ENCODE measurements around the gene PSMB1.

The PSMB1 gene

GRCh38 chr6:170552765-170553533 is at the start of gene PSMB1:
PSMB1 (minus strand) TSS chr6:170553307; CDS start chr6:170553242, 65 bp downstream.
- in situ Hi-C loops (cut with HindIII; ENCODE audit: low pct_unique_long_range_greater_than_20kb, low sequenced_read_pairs) = no loop called here
- TF ChIP-seq JUND (IDR thresholded peaks at IDR 0.05; ENCODE audit: low read depth) = no peak
- peak; percentile 15 to 93 for DNase-seq (ENCODE audit: low read depth in 1 of 2, low spot score in 1 of 2)

DNA sequence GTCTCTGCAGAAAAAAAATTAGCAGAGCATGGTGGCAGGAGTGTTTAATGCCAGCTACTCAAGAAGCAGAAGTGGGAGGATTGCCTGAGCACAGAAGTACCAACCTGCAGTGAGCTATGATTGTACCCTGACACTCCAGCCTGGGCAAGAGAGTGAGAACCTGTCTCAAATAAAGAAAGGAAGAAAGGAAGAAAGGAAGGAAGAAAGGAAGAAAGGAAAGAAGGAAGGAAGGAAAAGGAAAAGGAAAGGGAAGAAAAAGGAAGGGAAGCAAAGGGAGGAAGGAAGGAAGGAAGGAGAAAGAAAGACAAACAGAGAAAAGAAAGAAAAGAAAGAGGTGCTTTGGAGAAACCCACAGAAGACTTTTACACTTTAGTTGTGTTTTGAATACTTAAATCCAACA is 44.2 kb upstream of the PSMB1 start:
- no peak for DNase-seq (ENCODE audit: low read depth in 1 of 2, low spot score in 1 of 2)
- in situ Hi-C loops (cut with HindIII; ENCODE audit: low pct_unique_long_range_greater_than_20kb, low sequenced_read_pairs) = no loop called here
- no peak for TF ChIP-seq JUND (IDR thresholded peaks at IDR 0.05; ENCODE audit: low read depth)

GRCh38 chr6:170596426-170596825 is 43.3 kb upstream of the PSMB1 start:
- DNase-seq (ENCODE audit: low read depth in 1 of 2, low spot score in 1 of 2) = no peak
- in situ Hi-C loops (cut with HindIII; ENCODE audit: low pct_unique_long_range_greater_than_20kb, low sequenced_read_pairs) = no loop called here
- no peak for TF ChIP-seq JUND (IDR thresholded peaks at IDR 0.05; ENCODE audit: low read depth)

DNA sequence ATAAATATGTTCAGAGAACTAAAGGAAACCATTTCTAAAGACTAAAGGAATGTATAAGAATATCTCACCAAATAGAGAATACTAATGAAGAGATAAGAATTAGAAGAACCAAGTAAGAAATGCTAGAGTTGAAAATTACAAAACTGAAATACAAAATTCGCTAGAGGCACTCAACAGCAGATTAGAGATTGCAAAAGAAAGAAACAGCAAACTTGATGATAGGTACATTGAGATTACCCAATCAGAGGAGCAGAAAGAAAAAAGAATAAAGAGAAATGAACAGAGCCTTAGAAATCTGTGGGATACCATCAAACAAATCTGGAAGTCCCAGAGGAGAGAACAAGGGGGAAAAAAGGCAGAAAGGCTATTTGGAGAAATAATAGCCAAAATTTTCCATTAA is 37.6 kb upstream of the PSMB1 start:
- no peak for TF ChIP-seq JUND (IDR thresholded peaks at IDR 0.05; ENCODE audit: low read depth)
- DNase-seq (ENCODE audit: low read depth in 1 of 2, low spot score in 1 of 2) = no peak
- in situ Hi-C loops (cut with HindIII; ENCODE audit: low pct_unique_long_range_greater_than_20kb, low sequenced_read_pairs) = no loop called here

GRCh38 chr6:170584954-170585498 is 31.9 kb upstream of the PSMB1 start:
- DNase-seq (ENCODE audit: low read depth in 1 of 2, low spot score in 1 of 2) = peak; percentile 16 to 79
- 0 out of 2 replicates have a peak, but pooled peaks have one; percentile 5 for TF ChIP-seq JUND (IDR thresholded peaks at IDR 0.05; ENCODE audit: low read depth)
- in situ Hi-C loops (cut with HindIII; ENCODE audit: low pct_unique_long_range_greater_than_20kb, low sequenced_read_pairs) = no loop called here

GRCh38 chr6:170584181-170584953 is 31.3 kb upstream of the PSMB1 start, which contains the start of gene PDCD2:
PDCD2 (minus strand) TSS chr6:170584637; CDS start chr6:170584581, 56 bp downstream.
- no peak for TF ChIP-seq JUND (IDR thresholded peaks at IDR 0.05; ENCODE audit: low read depth)
- peak; percentile 90 to 93 for DNase-seq (ENCODE audit: low read depth in 1 of 2, low spot score in 1 of 2)
- in situ Hi-C loops (cut with HindIII; ENCODE audit: low pct_unique_long_range_greater_than_20kb, low sequenced_read_pairs) = no loop called here

GRCh38 chr6:170583756-170584180 is 30.7 kb upstream of the PSMB1 start:
- in situ Hi-C loops (cut with HindIII; ENCODE audit: low pct_unique_long_range_greater_than_20kb, low sequenced_read_pairs) = no loop called here
- TF ChIP-seq JUND (IDR thresholded peaks at IDR 0.05; ENCODE audit: low read depth) = no peak
- peak in 1 of 2 experiments; percentile 4 for DNase-seq (ENCODE audit: low read depth in 1 of 2, low spot score in 1 of 2)

- DNase-seq (ENCODE audit: low read depth in 1 of 2, low spot score in 1 of 2) = no peak
- in situ Hi-C loops (cut with HindIII; ENCODE audit: low pct_unique_long_range_greater_than_20kb, low sequenced_read_pairs) = no loop called here
- no peak for TF ChIP-seq JUND (IDR thresholded peaks at IDR 0.05; ENCODE audit: low read depth)
Observed at GRCh38 chr6:170578909-170579308, 25.8 kb upstream of the PSMB1 start.

- in situ Hi-C loops (cut with HindIII; ENCODE audit: low pct_unique_long_range_greater_than_20kb, low sequenced_read_pairs) = no loop called here
- peak in 1 of 2 experiments; percentile 38 for DNase-seq (ENCODE audit: low read depth in 1 of 2, low spot score in 1 of 2)
- TF ChIP-seq JUND (IDR thresholded peaks at IDR 0.05; ENCODE audit: low read depth) = no peak
Observed at GRCh38 chr6:170575250-170575649, 22.1 kb upstream of the PSMB1 start.

DNA sequence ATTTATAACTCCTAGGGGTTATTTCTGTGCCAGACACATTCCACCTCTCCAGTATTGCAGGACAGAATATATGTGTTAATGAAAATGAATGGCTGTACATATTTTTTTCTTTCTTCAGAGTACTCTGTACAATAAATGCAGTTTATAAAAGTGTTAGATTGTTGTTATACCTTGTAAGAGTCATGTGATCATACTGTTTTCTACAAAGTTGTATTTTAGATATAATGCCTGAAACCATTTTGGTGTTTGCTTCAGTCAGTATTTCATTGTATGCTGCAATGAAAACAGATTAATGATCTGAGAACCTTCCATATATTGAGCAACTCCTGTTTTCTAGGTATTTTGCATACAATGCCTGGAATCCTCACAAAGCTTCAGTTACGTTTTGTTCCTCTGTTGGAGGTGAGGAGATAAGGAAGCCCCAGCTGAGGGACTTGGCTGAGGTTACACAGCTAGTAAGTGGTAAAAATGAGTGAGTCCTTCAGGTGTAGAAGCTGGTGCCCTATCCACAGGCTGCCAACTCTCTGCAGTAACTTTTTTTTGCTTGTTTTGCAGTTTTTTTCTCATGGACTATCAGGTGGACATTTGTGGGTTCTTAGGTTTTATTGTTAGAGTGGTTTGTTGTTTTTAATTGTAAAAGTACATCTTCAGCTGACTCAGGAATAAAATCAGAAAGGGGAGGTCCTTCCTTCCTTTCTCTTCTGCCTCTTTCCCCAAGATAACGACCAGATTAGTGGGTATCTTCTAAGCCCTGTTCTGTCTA is 19.8 kb upstream of the PSMB1 start:
- TF ChIP-seq JUND (IDR thresholded peaks at IDR 0.05; ENCODE audit: low read depth) = no peak
- in situ Hi-C loops (cut with HindIII; ENCODE audit: low pct_unique_long_range_greater_than_20kb, low sequenced_read_pairs) = no loop called here
- DNase-seq (ENCODE audit: low read depth in 1 of 2, low spot score in 1 of 2) = no peak

DNA sequence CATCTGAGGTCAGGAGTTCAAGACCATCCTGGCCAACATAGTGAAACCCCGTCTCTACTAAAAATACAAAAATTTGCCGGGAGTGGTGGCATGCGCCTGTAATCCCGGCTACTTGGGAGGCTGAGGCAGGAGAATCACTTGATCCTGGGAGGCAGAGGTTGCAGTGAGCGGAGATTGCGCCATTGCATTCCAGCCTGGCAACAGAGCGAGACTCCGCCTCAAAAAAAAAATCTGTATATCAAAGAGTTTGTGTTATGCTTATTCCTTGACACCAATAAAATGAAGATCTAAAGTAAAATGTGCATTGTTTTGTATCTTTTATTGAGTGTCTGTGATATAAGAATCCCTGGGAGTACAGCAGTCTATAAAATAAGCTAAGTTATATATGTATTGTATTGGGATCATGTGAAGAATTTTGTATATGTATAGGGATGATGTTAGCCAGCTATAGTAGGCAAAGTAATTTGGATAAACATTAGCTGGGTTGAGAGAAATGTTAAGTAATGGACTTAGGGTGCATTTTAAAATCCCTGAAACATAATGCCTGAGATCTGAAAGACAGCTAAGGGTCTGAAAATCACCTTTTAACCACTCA is 11.9 kb upstream of the PSMB1 start:
- no peak for DNase-seq (ENCODE audit: low read depth in 1 of 2, low spot score in 1 of 2)
- TF ChIP-seq JUND (IDR thresholded peaks at IDR 0.05; ENCODE audit: low read depth) = no peak
- in situ Hi-C loops (cut with HindIII; ENCODE audit: low pct_unique_long_range_greater_than_20kb, low sequenced_read_pairs) = no loop called here

DNA sequence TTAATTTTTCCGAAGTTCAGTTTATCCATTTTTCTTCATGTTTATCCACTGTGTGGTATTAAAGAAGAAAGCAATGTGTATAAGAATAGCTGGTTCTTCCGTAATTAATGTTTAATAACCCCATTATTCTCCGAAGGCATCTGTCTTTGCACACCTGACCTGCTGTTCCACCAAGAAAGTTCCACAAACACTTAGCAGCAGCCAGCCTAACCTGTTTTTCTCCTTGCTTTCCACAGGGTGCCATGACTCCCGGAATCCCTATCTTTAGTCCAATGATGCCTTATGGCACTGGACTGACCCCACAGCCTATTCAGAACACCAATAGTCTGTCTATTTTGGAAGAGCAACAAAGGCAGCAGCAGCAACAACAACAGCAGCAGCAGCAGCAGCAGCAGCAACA is 8.4 kb upstream of the PSMB1 start:
- TF ChIP-seq JUND (IDR thresholded peaks at IDR 0.05; ENCODE audit: low read depth) = no peak
- DNase-seq (ENCODE audit: low read depth in 1 of 2, low spot score in 1 of 2) = peak in 1 of 2 experiments; percentile 55
- in situ Hi-C loops (cut with HindIII; ENCODE audit: low pct_unique_long_range_greater_than_20kb, low sequenced_read_pairs) = no loop called here

Data from T47D (cell line).